ENCODE results near the gene ITGA6.

DNA sequence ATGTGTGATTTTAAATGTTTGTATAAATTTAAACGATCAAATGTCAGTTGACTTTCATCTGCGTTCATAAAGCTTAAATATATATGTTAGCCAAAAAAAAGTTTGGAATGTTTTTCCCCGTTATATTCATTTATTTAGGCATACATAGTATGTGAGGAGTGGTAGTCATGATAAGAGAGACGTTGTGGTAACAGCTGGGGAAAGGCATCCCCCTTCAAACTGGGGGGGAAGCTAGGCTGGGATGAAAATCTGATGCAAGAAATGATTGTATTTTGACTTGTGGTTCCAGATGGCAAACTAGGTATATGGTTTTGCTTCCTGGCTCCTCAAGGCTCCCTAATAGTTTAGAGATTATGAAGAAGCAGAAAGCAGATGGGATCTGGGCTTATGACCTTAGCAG, 30.1 kb downstream of the ITGA6 start:
- TF ChIP-seq CTCF (IDR thresholded peaks at IDR 0.05 in 2 of 3, conservative IDR thresholded peaks at IDR 0.05 in 1 of 3; ENCODE audit: borderline replicate concordance in 1 of 3, insufficient read depth in 1 of 3, low read depth in 2 of 3, low read length in 2 of 3): no peak
- no peak for TF ChIP-seq JUND (IDR thresholded peaks at IDR 0.05)
- no peak for TF ChIP-seq CEBPB (IDR thresholded peaks at IDR 0.05; ENCODE audit: low read depth)
- no peak for TF ChIP-seq POLR2A (IDR thresholded peaks at IDR 0.05; ENCODE audit: borderline replicate concordance, extremely low read depth, insufficient read depth, insufficient read length)
- TF ChIP-seq SRF (IDR thresholded peaks at IDR 0.05; ENCODE audit: low read depth): no peak
- no peak for TF ChIP-seq RAD21 (IDR thresholded peaks at IDR 0.05; ENCODE audit: low read depth)

Data from HCT116 (cell line).